ENCODE data around the gene MYO18A.

- TF ChIP-seq POLR2A (IDR thresholded peaks at IDR 0.05; ENCODE audit: borderline replicate concordance, extremely low read depth, insufficient read depth, insufficient read length) (no peak), CEBPB (IDR thresholded peaks at IDR 0.05; ENCODE audit: low read depth) (no peak), ATF3 (IDR thresholded peaks at IDR 0.05) (no peak), POLR2AphosphoS5 (IDR thresholded peaks at IDR 0.05; ENCODE audit: low read depth, low read length) (no peak), CTCF (IDR thresholded peaks at IDR 0.05 in 2 of 3, conservative IDR thresholded peaks at IDR 0.05 in 1 of 3; ENCODE audit: borderline replicate concordance in 1 of 3, insufficient read depth in 1 of 3, low read depth in 2 of 3, low read length in 2 of 3) (no peak), EZH2 (IDR thresholded peaks at IDR 0.05) (no peak), REST (IDR thresholded peaks at IDR 0.05; ENCODE audit: low read depth) (no peak), ZNF274 (IDR thresholded peaks at IDR 0.05; ENCODE audit: low read depth, low read length) (no peak), SRF (IDR thresholded peaks at IDR 0.05; ENCODE audit: low read depth) (no peak), JUND (IDR thresholded peaks at IDR 0.05) (no peak), YY1 (IDR thresholded peaks at IDR 0.05; ENCODE audit: extremely low read depth, insufficient replicate concordance, low read depth, low read length) (no peak), RAD21 (IDR thresholded peaks at IDR 0.05; ENCODE audit: low read depth) (no peak)
Observed at GRCh38 chr17:29031488-29031887, 148.7 kb downstream of the MYO18A start.

All from HCT116 (cell line).